ENCODE data around the gene LY6G6F.

LY6G6F gene

DNA sequence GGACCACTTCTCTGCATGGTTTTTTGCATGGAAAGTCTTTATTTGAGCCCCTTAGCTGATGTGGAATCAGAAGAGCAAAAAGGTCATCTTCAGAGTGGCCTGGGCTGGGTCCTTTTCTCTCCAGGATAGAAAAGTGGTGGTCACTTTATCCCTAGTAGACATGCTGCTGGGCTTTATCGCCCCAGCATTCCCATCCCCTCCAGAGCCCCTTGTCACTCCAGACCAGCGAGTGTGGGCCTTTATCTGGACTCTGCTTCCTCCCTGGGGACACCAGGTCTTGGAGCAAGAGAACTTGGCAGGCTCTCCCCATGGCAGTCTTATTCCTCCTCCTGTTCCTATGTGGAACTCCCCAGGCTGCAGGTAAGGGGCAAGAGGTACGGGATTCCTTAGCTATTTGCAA, at the start of gene LY6G6F:
Gene LY6G6F, plus strand, starts transcription at position 268 of the 400 bp plus-strand sequence. Its CDS starts 41 bp downstream, at position 309.
- Mint-ChIP-seq H3K9me3 (no peaks in the 10 kb centered on the region), H3K27me3 (no peaks in the 10 kb centered on the region), H3K4me3 (no peak within 1 kb of the TSS), H3K36me3 (ENCODE audit: insufficient read depth) (peaks cover 11% of the 10 kb centered on the region), H3K4me1 (peaks cover 28% of the 10 kb centered on the region), H3K27ac (ENCODE audit: low read depth) (no peak within 1 kb of the TSS)
- ATAC-seq (replicated peaks; ENCODE audit: extremely low read depth, poor library complexity, severe bottlenecking), result no peak
- DNase-seq (ENCODE audit: low spot score in 2 of 2), result no peak

GRCh38 chr6:31657406-31658157, 49.1 kb upstream of the LY6G6F start:
- H3K4me1 Mint-ChIP-seq, result peaks cover 63% of the 10 kb centered on the region
- no peak for ATAC-seq (replicated peaks; ENCODE audit: extremely low read depth, poor library complexity, severe bottlenecking)
- DNase-seq (ENCODE audit: low spot score in 2 of 2), result no peak
- H3K36me3 Mint-ChIP-seq (ENCODE audit: insufficient read depth), result peaks cover 23% of the 10 kb centered on the region
- no peak overlapping the region for H3K27ac Mint-ChIP-seq (ENCODE audit: low read depth)
- no peaks in the 10 kb centered on the region for H3K9me3 Mint-ChIP-seq
- H3K4me3 Mint-ChIP-seq, result peak overlapping the region; percentile 61
- no peaks in the 10 kb centered on the region for H3K27me3 Mint-ChIP-seq

GRCh38 chr6:31658158-31658688, 48.4 kb upstream of the LY6G6F start:
- Mint-ChIP-seq H3K27me3 (no peaks in the 10 kb centered on the region), H3K4me1 (peaks cover 63% of the 10 kb centered on the region), H3K9me3 (no peaks in the 10 kb centered on the region), H3K27ac (ENCODE audit: low read depth) (peak overlapping the region; percentile 81), H3K36me3 (ENCODE audit: insufficient read depth) (peaks cover 21% of the 10 kb centered on the region), H3K4me3 (peak overlapping the region; percentile 90)
- ATAC-seq (replicated peaks; ENCODE audit: extremely low read depth, poor library complexity, severe bottlenecking) (no peak), DNase-seq (ENCODE audit: low spot score in 2 of 2) (no peak)

- peaks cover 23% of the 10 kb centered on the region for H3K36me3 Mint-ChIP-seq (ENCODE audit: insufficient read depth)
Measured at GRCh38 chr6:31658983-31659648, 47.5 kb upstream of the LY6G6F start.

DNA sequence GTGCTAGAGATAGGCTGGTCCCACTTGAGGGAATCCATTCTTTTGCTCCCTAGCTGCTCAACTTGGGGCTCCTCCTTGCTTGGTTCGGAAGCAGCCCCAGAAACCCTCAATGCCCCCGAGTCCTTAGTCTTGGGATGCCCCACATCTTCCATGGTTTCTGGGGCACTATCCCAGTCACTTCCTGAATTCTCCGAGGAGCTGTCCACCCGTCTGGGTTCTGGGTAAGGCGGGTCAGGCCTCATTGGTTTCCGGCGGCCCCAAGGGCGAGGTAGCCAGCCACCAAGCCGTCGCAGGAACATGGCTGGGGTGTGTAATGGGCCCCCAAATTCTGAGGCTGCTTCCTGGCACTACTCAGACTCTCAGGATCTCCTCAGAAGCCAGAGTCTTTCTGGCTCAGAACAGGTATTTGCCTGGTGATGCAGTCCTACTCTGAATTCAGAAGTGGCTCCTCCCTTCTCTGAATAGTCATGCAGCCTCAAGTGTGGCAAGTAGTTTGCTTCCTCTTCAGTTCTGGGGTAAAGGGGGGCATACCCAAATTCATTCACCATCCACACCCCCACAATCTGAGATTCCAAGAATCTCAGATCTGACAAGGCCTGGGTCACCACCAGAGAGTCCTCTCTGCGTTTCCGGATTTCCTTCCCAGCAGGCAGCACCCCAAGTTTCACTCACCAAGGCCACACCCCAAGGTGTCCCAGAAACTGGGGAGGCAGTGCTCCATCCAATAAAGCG, 46.9 kb upstream of the LY6G6F start:
- no peaks in the 10 kb centered on the region for H3K9me3 Mint-ChIP-seq
- H3K4me1 Mint-ChIP-seq, result peaks cover 76% of the 10 kb centered on the region
- peak overlapping the region; percentile 90 for H3K4me3 Mint-ChIP-seq
- peak overlapping the region; percentile 78 for H3K27ac Mint-ChIP-seq (ENCODE audit: low read depth)
- ATAC-seq (replicated peaks; ENCODE audit: extremely low read depth, poor library complexity, severe bottlenecking) (peak; percentile 54), DNase-seq (ENCODE audit: low spot score in 2 of 2) (no peak)
- H3K36me3 Mint-ChIP-seq (ENCODE audit: insufficient read depth), result peaks cover 28% of the 10 kb centered on the region
- no peaks in the 10 kb centered on the region for H3K27me3 Mint-ChIP-seq

More at GRCh38 chr6:31658983-31659648, 47.5 kb upstream of the LY6G6F start:
- Mint-ChIP-seq H3K27me3 (no peaks in the 10 kb centered on the region), H3K4me1 (peaks cover 69% of the 10 kb centered on the region), H3K27ac (ENCODE audit: low read depth) (peak overlapping the region; percentile 78), H3K9me3 (no peaks in the 10 kb centered on the region), H3K4me3 (peak overlapping the region; percentile 90)
- ATAC-seq (replicated peaks; ENCODE audit: extremely low read depth, poor library complexity, severe bottlenecking) (no peak), DNase-seq (ENCODE audit: low spot score in 2 of 2) (no peak)

DNA sequence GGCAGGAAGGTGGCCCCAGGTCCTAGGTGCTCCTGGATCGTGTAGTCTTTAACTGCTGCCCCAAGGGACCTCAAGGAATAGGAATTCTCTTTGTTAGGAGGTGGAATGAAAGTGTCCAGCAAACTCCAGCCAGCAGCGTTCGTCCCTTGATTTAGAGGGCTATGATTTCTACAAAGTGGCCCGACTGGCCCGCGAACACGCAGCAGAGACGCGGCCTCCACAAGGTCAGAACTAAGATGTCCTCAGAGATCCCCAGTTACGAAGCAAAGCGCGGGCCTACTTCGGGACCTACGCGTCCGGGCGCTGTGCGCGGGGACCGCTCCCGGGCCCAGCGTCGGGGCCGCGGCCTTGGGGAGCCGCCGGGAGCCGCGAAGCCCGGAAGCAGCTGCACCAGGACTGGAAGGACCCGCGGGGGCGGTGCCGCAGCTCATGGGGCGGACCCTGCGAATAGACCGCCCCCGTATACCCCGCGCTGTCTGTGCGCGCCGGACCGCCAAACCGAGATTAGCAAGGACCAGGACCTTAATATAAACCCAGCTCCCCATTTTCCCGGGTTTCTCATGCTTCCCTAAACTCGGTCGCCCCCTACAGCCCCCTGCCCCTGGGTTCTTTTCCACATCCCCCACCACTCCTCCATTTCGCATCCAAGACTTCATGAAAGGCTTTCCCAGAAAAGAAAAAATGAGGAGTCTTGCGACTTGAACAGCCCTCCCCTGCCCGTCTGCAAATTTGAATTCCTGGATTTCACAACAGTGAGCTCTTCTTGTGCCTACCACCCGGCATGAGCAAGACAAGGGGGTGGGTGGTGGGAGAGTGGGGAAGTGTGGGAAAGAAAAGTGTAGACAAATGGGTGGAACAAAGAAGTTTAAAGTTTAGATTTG, 46.0 kb upstream of the LY6G6F start, which contains the start of gene C6orf47:
Gene C6orf47, minus strand, starts transcription at position 398 of the 881 bp plus-strand sequence. CDS start 831 bp downstream, outside the sequence.
- Mint-ChIP-seq H3K27ac (ENCODE audit: low read depth) (peak within 1 kb of the TSS; percentile 78), H3K27me3 (no peaks in the 10 kb centered on the region), H3K4me3 (peak within 1 kb of the TSS; percentile 90), H3K9me3 (no peaks in the 10 kb centered on the region), H3K4me1 (peaks cover 75% of the 10 kb centered on the region), H3K36me3 (ENCODE audit: insufficient read depth) (peaks cover 32% of the 10 kb centered on the region)
- DNase-seq (ENCODE audit: low spot score in 2 of 2) (peak; percentile 53 to 57), ATAC-seq (replicated peaks; ENCODE audit: extremely low read depth, poor library complexity, severe bottlenecking) (peak; percentile 64)

GRCh38 chr6:31661262-31662123, 45.2 kb upstream of the LY6G6F start:
- Mint-ChIP-seq H3K9me3 (no peaks in the 10 kb centered on the region), H3K4me3 (peak overlapping the region; percentile 90), H3K36me3 (ENCODE audit: insufficient read depth) (peaks cover 38% of the 10 kb centered on the region), H3K27me3 (no peaks in the 10 kb centered on the region), H3K27ac (ENCODE audit: low read depth) (peak overlapping the region; percentile 78), H3K4me1 (peaks cover 74% of the 10 kb centered on the region)
- no peak for ATAC-seq (replicated peaks; ENCODE audit: extremely low read depth, poor library complexity, severe bottlenecking)
- DNase-seq (ENCODE audit: low spot score in 2 of 2), result no peak

DNA sequence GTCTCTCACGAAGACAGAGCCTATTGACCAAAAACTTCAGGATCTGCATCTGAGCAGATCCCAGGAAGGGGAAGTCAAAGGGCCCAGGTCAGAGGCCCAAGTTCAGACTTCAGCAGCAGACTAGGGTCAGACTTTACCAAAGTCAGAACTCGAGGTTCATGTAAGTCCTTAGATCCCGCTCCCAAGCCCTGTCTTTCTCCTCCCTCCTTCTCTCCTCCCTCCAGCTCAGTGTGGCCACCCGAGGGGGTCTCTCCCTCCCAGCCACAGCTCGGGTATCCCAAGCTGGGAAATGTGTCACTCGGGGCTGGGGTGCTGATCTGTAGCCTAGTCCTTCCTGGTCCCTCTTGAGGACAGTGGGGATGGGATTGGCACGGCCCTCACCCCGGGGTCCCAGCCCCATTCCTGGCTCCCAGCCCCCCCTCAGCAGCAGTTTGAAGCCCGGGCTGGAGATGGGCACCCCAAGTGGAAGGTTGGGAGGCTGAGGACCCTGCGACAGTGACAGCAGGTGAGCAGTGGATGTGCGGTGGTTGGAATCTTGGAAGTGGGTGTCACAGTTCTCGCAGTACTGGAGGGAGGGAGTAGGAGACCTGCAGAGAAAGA, 44.4 kb upstream of the LY6G6F start:
- peaks cover 38% of the 10 kb centered on the region for H3K36me3 Mint-ChIP-seq (ENCODE audit: insufficient read depth)
- DNase-seq (ENCODE audit: low spot score in 2 of 2) (no peak), ATAC-seq (replicated peaks; ENCODE audit: extremely low read depth, poor library complexity, severe bottlenecking) (no peak)
- peaks cover 76% of the 10 kb centered on the region for H3K4me1 Mint-ChIP-seq
- peak overlapping the region; percentile 96 for H3K4me3 Mint-ChIP-seq
- no peaks in the 10 kb centered on the region for H3K9me3 Mint-ChIP-seq
- H3K27ac Mint-ChIP-seq (ENCODE audit: low read depth), result no peak overlapping the region
- H3K27me3 Mint-ChIP-seq, result no peaks in the 10 kb centered on the region

- no peak for ATAC-seq (replicated peaks; ENCODE audit: extremely low read depth, poor library complexity, severe bottlenecking)
- Mint-ChIP-seq H3K9me3 (no peaks in the 10 kb centered on the region), H3K27ac (ENCODE audit: low read depth) (peak overlapping the region; percentile 94), H3K4me3 (peak overlapping the region; percentile 96), H3K36me3 (ENCODE audit: insufficient read depth) (peaks cover 38% of the 10 kb centered on the region), H3K27me3 (no peaks in the 10 kb centered on the region), H3K4me1 (peaks cover 73% of the 10 kb centered on the region)
- no peak for DNase-seq (ENCODE audit: low spot score in 2 of 2)
Measured at GRCh38 chr6:31663126-31663960, 43.3 kb upstream of the LY6G6F start.
